ENCODE data around the gene IL20. TPM values are rescaled to one million over a fixed set of nuclear protein-coding genes. Genes with fewer than 3 reads are reported as not detected.

IL20 gene
- total RNA-seq, 1 donor from 2014 or later: not detected

- DNase-seq (ENCODE audit: low spot score): no peak
Observed at GRCh38 chr1:206902702-206903101, 37.3 kb downstream of the IL20 start.

GRCh38 chr1:206903687-206904086 is 38.3 kb downstream of the IL20 start:
- no peak for DNase-seq (ENCODE audit: low spot score)

- DNase-seq (ENCODE audit: low spot score): no peak
Observed at GRCh38 chr1:206904423-206905142, 39.2 kb downstream of the IL20 start.

GRCh38 chr1:206905295-206906164 is 40.1 kb downstream of the IL20 start:
- no peak for DNase-seq (ENCODE audit: low spot score)

GRCh38 chr1:206907304-206907991 is 42.0 kb downstream of the IL20 start:
- DNase-seq (ENCODE audit: low spot score): no peak

- no peak for DNase-seq (ENCODE audit: low spot score)
Observed at GRCh38 chr1:206908038-206908437, 42.6 kb downstream of the IL20 start.

GRCh38 chr1:206909161-206909882 is 43.9 kb downstream of the IL20 start:
- peak; percentile 89 for DNase-seq (ENCODE audit: low spot score)

- no peak for DNase-seq (ENCODE audit: low spot score)
Observed at GRCh38 chr1:206909883-206910318, 44.5 kb downstream of the IL20 start.

- DNase-seq (ENCODE audit: low spot score): no peak
Observed at GRCh38 chr1:206911064-206911663, 45.7 kb downstream of the IL20 start.

- peak; percentile 84 for DNase-seq (ENCODE audit: low spot score)
Observed at GRCh38 chr1:206912445-206913095, 47.1 kb downstream of the IL20 start.

GRCh38 chr1:206913766-206914537 is 48.5 kb downstream of the IL20 start:
- DNase-seq (ENCODE audit: low spot score): no peak

GRCh38 chr1:206915030-206915735 is 49.8 kb downstream of the IL20 start:
- DNase-seq (ENCODE audit: low spot score): no peak

GRCh38 chr1:206916000-206916709 is 50.7 kb downstream of the IL20 start:
- DNase-seq (ENCODE audit: low spot score): no peak

- DNase-seq (ENCODE audit: low spot score): no peak
Observed at GRCh38 chr1:206918076-206918475, 52.7 kb downstream of the IL20 start.

Measured in ureter (tissue), 1 donor.